Stimulated activated memory B cell treated with anti-CD40 and anti-IgM and Interleukin-4, amounts not matched to agents 10 μg/mL and 1 μg/mL and 100 μg/mL, for 72 hours (primary cell): Measurements from ENCODE around the gene PAAF1.

ENCODE experiments used
- ATAC-seq: fragments of 150-1000 bp; cut with Tn5 transposase; 2 replicates; pipeline ENCODE4 v1.10.0; 2021
- H3K27ac Mint-ChIP-seq: one replicate; pipeline ENCODE4 v1.8.0; 2022; ENCODE audit warnings: mild to moderate bottlenecking, mixed read lengths
- H3K27me3 Mint-ChIP-seq: one replicate; pipeline ENCODE4 v1.8.0; 2022; ENCODE audit warnings: mixed read lengths
- H3K36me3 Mint-ChIP-seq: one replicate; pipeline ENCODE4 v1.8.0; 2022; ENCODE audit warnings: mixed read lengths
- H3K4me1 Mint-ChIP-seq: one replicate; pipeline ENCODE4 v1.8.0; 2022; ENCODE audit warnings: mixed read lengths
- H3K4me3 Mint-ChIP-seq: one replicate; pipeline ENCODE4 v1.8.0; 2022; ENCODE audit warnings: mild to moderate bottlenecking, moderate library complexity, mixed read lengths
- H3K9me3 Mint-ChIP-seq: one replicate; pipeline ENCODE4 v1.8.0; 2022; ENCODE audit warnings: mixed read lengths

Gene PAAF1

GRCh38 chr11:73969991-73970800, 93.4 kb downstream of the PAAF1 start:
- Mint-ChIP-seq H3K4me3 (no peak overlapping the region), H3K4me1 (peaks cover 75% of the 10 kb centered on the region), H3K27ac (peak overlapping the region; percentile 93), H3K36me3 (peaks cover 23% of the 10 kb centered on the region), H3K27me3 (no peaks in the 10 kb centered on the region), H3K9me3 (no peaks in the 10 kb centered on the region)
- no peak for ATAC-seq

- Mint-ChIP-seq H3K27ac (peak overlapping the region; percentile 93), H3K27me3 (no peaks in the 10 kb centered on the region), H3K9me3 (no peaks in the 10 kb centered on the region), H3K4me1 (peaks cover 81% of the 10 kb centered on the region), H3K36me3 (peaks cover 34% of the 10 kb centered on the region), H3K4me3 (no peak overlapping the region)
- peak; percentile 61 for ATAC-seq
Observed at GRCh38 chr11:73971175-73971719, 94.4 kb downstream of the PAAF1 start.

GRCh38 chr11:73972187-73972586, 95.4 kb downstream of the PAAF1 start:
- no peaks in the 10 kb centered on the region for H3K9me3 Mint-ChIP-seq
- ATAC-seq: no peak

GRCh38 chr11:73972620-73973449, 96.0 kb downstream of the PAAF1 start:
- no peak for ATAC-seq
- Mint-ChIP-seq H3K27ac (peak overlapping the region; percentile 93), H3K4me3 (no peak overlapping the region), H3K4me1 (peaks cover 94% of the 10 kb centered on the region), H3K9me3 (no peaks in the 10 kb centered on the region), H3K36me3 (peaks cover 49% of the 10 kb centered on the region), H3K27me3 (no peaks in the 10 kb centered on the region)

More at GRCh38 chr11:73972187-73972586, 95.4 kb downstream of the PAAF1 start:
- Mint-ChIP-seq H3K27ac (peak overlapping the region; percentile 93), H3K36me3 (peaks cover 43% of the 10 kb centered on the region), H3K4me1 (peaks cover 90% of the 10 kb centered on the region), H3K27me3 (no peaks in the 10 kb centered on the region), H3K4me3 (no peak overlapping the region)

GRCh38 chr11:73974604-73975478, 98.0 kb downstream of the PAAF1 start:
- ATAC-seq: no peak
- H3K9me3 Mint-ChIP-seq: no peaks in the 10 kb centered on the region
- no peaks in the 10 kb centered on the region for H3K27me3 Mint-ChIP-seq
- peaks cover 95% of the 10 kb centered on the region for H3K4me1 Mint-ChIP-seq
- H3K27ac Mint-ChIP-seq: peak overlapping the region; percentile 93
- peak overlapping the region; percentile 49 for H3K4me3 Mint-ChIP-seq
- peaks cover 57% of the 10 kb centered on the region for H3K36me3 Mint-ChIP-seq

- Mint-ChIP-seq H3K4me3 (no peak overlapping the region), H3K36me3 (peaks cover 63% of the 10 kb centered on the region), H3K9me3 (no peaks in the 10 kb centered on the region), H3K4me1 (peaks cover 95% of the 10 kb centered on the region), H3K27ac (peak overlapping the region; percentile 93), H3K27me3 (no peaks in the 10 kb centered on the region)
- no peak for ATAC-seq
Observed at GRCh38 chr11:73975479-73975757, 98.6 kb downstream of the PAAF1 start.

- H3K4me1 Mint-ChIP-seq: peaks cover 88% of the 10 kb centered on the region
- no peaks in the 10 kb centered on the region for H3K27me3 Mint-ChIP-seq
- no peak overlapping the region for H3K4me3 Mint-ChIP-seq
- H3K9me3 Mint-ChIP-seq: no peaks in the 10 kb centered on the region
- no peak for ATAC-seq
- H3K27ac Mint-ChIP-seq: peak overlapping the region; percentile 93
- H3K36me3 Mint-ChIP-seq: peaks cover 75% of the 10 kb centered on the region
Observed at GRCh38 chr11:73976451-73977151, 99.8 kb downstream of the PAAF1 start.

GRCh38 chr11:73977856-73978519, 101.2 kb downstream of the PAAF1 start:
- Mint-ChIP-seq H3K4me3 (no peak overlapping the region), H3K27me3 (no peaks in the 10 kb centered on the region), H3K4me1 (peaks cover 74% of the 10 kb centered on the region), H3K27ac (peak overlapping the region; percentile 93), H3K36me3 (peaks cover 82% of the 10 kb centered on the region), H3K9me3 (no peaks in the 10 kb centered on the region)
- ATAC-seq: no peak

GRCh38 chr11:73978576-73979086, 101.8 kb downstream of the PAAF1 start:
- H3K27ac Mint-ChIP-seq: peak overlapping the region; percentile 93
- no peak for ATAC-seq
- H3K36me3 Mint-ChIP-seq: peaks cover 75% of the 10 kb centered on the region
- peaks cover 73% of the 10 kb centered on the region for H3K4me1 Mint-ChIP-seq
- no peaks in the 10 kb centered on the region for H3K9me3 Mint-ChIP-seq
- no peaks in the 10 kb centered on the region for H3K27me3 Mint-ChIP-seq
- H3K4me3 Mint-ChIP-seq: peak overlapping the region; percentile 64

- H3K27ac Mint-ChIP-seq: peak overlapping the region; percentile 93
- no peaks in the 10 kb centered on the region for H3K9me3 Mint-ChIP-seq
- ATAC-seq: peak; percentile 83
- peaks cover 59% of the 10 kb centered on the region for H3K36me3 Mint-ChIP-seq
- H3K27me3 Mint-ChIP-seq: no peaks in the 10 kb centered on the region
- H3K4me3 Mint-ChIP-seq: peak overlapping the region; percentile 100
- peaks cover 62% of the 10 kb centered on the region for H3K4me1 Mint-ChIP-seq
Observed at GRCh38 chr11:73980001-73980961, 103.5 kb downstream of the PAAF1 start.
